ENCODE data around the gene RBP3. TPM values are rescaled to one million over a fixed set of nuclear protein-coding genes. Genes with fewer than 3 reads are reported as not detected.

The RBP3 gene
- total RNA-seq, 1 experiment from 2014 or later, result not detected

DNA sequence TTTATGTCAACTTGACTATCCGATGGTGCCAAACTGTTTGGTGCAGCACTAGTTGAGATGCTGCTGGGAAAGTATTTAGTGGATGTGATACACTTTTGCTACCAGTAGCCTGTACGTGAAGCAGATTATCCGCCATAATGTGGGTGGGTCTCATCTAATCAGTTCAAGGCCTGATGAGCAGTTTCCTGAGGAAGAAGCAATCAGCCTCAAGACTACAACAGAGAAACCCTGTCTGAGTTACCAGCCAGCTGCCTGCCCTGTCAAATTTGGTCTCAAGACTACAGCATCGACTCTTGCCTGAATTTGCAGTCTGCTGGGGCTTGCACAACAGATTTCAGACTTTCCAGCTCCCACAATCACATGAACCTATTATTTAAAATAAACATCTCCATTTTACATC lies 10.9 kb upstream of the RBP3 start:
- no peaks in the 10 kb centered on the region for H3K27me3 ChIP-seq (ENCODE audit: insufficient read depth, low read length)
- no peak overlapping the region for H3T11ph ChIP-seq (ENCODE audit: low read length)
- H3K4me1 ChIP-seq (ENCODE audit: insufficient read depth, low read length), result no peaks in the 10 kb centered on the region
- H2BK12ac ChIP-seq (ENCODE audit: insufficient read length, low read depth, low read length), result no peak overlapping the region
- no peaks in the 10 kb centered on the region for H4K20me1 ChIP-seq (ENCODE audit: control insufficient read depth, insufficient read depth, insufficient read length)
- no peak overlapping the region for H4K8ac ChIP-seq (replicated peaks; ENCODE audit: insufficient read length, low read depth, low read length)
- H3K23ac ChIP-seq (ENCODE audit: insufficient read length, low read depth, low read length), result no peak overlapping the region
- H3K4me2 ChIP-seq (ENCODE audit: insufficient read depth, insufficient read length, low read length), result no peak overlapping the region
- H2BK15ac ChIP-seq (ENCODE audit: low read depth, low read length), result no peak overlapping the region
- Mint-ChIP-seq H3K36me3 (ENCODE audit: insufficient read depth in 1 of 3, low read depth in 3 of 3) (no peaks in the 10 kb centered on the region), H3K27ac (no peak overlapping the region), H3K9me3 (no peaks in the 10 kb centered on the region), H3K4me1 (peaks cover 5 to 7% of the 10 kb centered on the region in 2 experiments), H3K4me3 (no peak overlapping the region), H3K27me3 (ENCODE audit: low read depth) (no peaks in the 10 kb centered on the region)
- H3K23me2 ChIP-seq (ENCODE audit: insufficient read length, low read depth, low read length, poor library complexity, severe bottlenecking), result no peaks in the 10 kb centered on the region
- no peak overlapping the region for H3K9ac ChIP-seq (ENCODE audit: extremely low read depth, insufficient read length, low read length)
- H3K79me2 ChIP-seq (ENCODE audit: insufficient read depth, low read length), result no peaks in the 10 kb centered on the region
- no peak overlapping the region for H2BK20ac ChIP-seq (ENCODE audit: low read depth, low read length, poor library complexity, severe bottlenecking)
- DNase-seq, result no peak
- no peak overlapping the region for H2BK120ac ChIP-seq (ENCODE audit: low read depth, low read length, poor library complexity, severe bottlenecking)
- H2BK5ac ChIP-seq (ENCODE audit: insufficient read length, low read length), result no peak overlapping the region
- no CpG with 5 or more reads among the region's 4 CpGs for WGBS (ENCODE audit: extremely low coverage, insufficient read length, low lambda C conversion rate)
- no peak overlapping the region for H2AFZ ChIP-seq (ENCODE audit: low read length)
- H3K14ac ChIP-seq (ENCODE audit: insufficient read depth, low read length), result no peak overlapping the region
- H3K56ac ChIP-seq (ENCODE audit: insufficient read length, low read depth, low read length), result no peak overlapping the region
- no peaks in the 10 kb centered on the region for H3K9me3 ChIP-seq (ENCODE audit: control insufficient read depth, low read depth, low read length)
- no peak overlapping the region for H3K27ac ChIP-seq (ENCODE audit: insufficient read length, low read depth, low read length)
- no peak overlapping the region for H4K5ac ChIP-seq (ENCODE audit: insufficient read length, low read depth, low read length)
- no peak overlapping the region for H3K4ac ChIP-seq (ENCODE audit: low read depth, low read length)
- H2AK5ac ChIP-seq (ENCODE audit: insufficient read length, low read length), result no peak overlapping the region
- TF ChIP-seq, protein P1, sequence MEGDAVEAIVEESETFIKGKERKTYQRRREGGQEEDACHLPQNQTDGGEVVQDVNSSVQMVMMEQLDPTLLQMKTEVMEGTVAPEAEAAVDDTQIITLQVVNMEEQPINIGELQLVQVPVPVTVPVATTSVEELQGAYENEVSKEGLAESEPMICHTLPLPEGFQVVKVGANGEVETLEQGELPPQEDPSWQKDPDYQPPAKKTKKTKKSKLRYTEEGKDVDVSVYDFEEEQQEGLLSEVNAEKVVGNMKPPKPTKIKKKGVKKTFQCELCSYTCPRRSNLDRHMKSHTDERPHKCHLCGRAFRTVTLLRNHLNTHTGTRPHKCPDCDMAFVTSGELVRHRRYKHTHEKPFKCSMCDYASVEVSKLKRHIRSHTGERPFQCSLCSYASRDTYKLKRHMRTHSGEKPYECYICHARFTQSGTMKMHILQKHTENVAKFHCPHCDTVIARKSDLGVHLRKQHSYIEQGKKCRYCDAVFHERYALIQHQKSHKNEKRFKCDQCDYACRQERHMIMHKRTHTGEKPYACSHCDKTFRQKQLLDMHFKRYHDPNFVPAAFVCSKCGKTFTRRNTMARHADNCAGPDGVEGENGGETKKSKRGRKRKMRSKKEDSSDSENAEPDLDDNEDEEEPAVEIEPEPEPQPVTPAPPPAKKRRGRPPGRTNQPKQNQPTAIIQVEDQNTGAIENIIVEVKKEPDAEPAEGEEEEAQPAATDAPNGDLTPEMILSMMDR (conservative IDR thresholded peaks at IDR 0.05), result no peak
- no peak overlapping the region for H4K91ac ChIP-seq (ENCODE audit: insufficient read length, low read depth, low read length)
- H3K18ac ChIP-seq (ENCODE audit: insufficient read length, low read depth, low read length), result no peak overlapping the region
- no peaks in the 10 kb centered on the region for H3K79me1 ChIP-seq (ENCODE audit: insufficient read depth, low read depth, low read length, poor library complexity, severe bottlenecking)
